HG03159 (cell line): ENCODE data around the gene EIF2S2.

Experiments used
- ATAC-seq: cut with Tn5 transposase; IDR thresholded peaks from one replicate; pipeline ENCODE4 v1.9.1; 2021; ENCODE audit warnings: mild to moderate bottlenecking, moderate library complexity; ENCODE audit not compliant: unreplicated experiment

Gene EIF2S2

DNA sequence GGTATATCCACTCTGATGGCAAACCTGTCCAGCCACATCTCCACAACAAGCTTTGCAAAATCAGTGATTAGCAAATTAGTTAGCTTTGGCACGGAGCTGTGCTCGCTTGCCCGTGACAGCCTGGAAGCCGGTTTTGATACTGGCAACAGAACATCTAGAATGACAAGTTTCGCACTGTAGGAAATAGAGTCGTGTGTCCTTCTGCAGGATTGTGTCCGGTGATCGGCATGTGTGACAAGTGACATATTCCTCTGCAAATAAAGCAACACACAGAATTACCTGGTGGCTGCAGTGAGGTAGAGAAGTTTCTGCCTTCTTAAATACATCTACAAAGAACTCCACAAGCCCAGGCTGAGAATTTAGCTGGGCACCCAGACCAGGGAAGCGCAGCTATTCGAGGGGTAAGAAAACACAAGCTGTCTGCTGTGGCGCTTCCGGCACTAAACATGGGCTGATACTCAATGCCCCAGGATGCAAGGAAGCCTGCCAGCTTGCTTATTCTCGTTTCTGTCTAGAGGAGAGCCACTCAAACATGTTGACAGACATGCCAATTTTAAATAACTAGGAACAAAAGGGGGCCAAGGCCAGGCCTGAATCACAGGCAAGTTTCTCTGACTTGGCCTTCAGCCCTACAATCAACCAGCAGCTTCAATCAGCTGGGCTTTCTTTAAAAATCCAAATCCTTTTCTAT lies 22.2 kb downstream of the EIF2S2 start:
- no peak for ATAC-seq

DNA sequence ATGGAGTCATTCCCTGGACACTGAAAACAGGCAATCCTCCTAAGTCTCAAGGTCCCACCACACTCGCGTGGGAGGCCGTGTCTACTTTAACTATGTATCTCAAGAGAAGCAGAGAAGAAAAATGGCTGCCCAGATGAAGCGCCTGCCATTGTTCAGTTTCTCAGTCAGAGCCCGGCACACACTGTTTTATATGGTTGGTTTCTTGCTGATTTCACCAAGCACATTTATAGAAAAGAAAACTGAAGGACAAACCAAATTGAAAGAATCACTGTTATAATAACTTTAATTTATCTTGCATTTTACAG lies 22.9 kb downstream of the EIF2S2 start:
- ATAC-seq = no peak

DNA sequence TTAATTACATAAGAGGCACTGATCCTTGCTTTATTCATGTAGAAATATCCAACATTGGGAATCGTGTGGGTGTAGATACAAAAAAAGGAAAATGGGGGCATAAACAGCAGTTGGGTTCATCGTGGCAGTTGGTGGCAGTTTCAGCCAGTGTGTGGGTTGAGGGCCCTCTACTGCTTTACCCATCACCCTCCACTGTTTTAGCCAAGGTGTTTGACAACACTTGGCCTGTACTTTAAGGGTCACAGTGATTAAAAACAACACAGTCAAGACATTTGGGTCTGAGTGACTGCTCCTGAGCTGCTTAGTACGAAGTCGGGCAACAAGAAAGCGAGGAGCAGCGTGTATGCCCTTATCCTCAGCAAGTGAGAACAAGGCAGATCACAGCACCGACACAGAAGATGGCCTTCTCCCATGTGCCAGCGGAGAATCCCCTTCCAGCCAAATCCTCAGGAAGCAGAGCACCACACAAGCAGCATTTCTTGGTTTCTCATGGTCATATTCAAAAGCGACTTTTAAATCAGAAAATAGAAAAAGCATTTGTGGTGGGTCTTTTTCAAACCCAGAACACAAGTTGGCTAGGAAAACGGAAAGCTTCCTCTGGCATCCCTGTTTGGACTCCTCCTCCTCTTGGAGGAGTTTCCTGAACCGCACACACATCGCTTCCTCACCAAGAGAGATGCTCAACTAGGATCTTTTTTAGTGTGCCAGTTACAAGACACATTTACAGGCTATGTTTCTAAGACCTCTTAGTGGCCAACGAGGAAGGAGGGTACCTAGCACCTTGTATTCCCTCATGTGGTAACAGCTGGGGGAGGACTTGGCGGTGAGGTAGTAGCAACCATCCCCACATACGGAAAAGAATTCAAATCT lies 23.5 kb downstream of the EIF2S2 start:
- no peak for ATAC-seq

DNA sequence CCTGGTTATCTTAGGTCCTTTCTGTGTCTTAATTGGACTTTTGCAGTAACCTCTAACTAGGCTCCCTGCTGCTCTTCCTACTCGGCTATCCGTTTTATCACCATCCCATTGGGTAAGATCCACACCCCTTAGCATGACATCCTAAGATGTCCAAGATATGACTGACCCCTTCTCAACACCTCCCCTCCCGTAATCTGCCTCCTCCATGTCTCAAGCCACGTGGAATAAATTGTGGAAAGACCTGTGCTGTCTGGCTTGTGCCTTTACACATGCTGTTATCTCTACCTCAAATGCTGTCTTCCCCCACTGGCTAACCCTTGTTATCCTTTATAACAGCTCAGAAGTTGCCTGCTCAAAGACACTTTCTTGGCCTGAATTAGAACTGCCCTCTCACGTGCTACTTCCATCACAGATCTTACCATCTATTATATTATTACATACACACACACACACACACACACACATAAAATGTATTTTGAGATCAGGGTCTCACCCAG lies 26.5 kb downstream of the EIF2S2 start:
- no peak for ATAC-seq

DNA sequence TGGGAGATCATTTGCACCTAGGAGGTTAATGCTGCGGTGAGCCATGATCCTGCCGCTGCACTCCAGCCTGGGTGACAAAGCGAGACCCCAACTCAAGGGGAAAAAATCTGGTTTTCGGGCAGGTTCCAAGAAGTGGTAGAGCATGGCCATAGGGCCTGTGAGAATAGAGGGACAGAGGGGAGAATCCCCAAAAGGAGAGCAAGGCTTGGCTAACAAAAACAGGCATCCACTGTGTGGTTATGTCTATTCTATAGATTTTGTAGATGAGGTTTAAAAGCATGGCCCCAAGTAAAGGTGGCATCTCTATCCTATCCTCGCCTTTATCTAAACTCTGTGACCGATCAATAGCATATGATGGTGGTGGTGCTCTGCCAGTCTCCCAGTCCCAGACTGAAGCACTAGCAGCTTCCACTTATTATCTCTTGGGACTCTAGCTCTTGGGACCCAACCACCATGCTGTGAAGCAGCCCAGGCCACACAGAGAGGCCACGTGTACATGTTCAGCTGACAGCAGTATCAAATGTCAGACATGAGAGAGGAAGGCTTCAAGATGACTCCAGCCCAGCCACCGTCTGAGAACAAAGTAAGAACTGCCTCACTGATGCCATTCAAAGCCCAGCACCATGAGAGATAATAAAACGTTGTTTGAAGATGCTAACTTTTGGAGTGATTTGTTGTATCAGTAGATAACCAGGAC lies 27.7 kb downstream of the EIF2S2 start:
- no peak for ATAC-seq

DNA sequence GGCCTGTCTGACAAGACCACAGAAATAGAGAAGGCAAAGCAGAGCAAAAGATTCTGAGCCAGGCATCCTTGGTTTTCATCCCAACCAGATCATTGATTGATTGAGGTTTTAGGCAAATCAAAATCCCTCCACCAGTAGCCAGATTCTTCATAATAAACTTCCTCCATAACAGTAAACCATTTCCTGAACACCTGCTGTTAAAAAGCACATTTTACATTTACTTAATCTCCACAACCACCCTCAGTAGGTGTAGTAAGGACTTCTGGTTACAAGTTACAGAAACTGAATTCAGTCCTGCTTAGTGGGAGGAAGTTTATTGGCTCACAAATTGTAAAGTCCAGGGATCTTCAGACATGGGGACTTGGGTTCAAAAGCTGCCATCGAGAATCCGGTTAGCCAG lies 28.3 kb downstream of the EIF2S2 start:
- no peak for ATAC-seq

DNA sequence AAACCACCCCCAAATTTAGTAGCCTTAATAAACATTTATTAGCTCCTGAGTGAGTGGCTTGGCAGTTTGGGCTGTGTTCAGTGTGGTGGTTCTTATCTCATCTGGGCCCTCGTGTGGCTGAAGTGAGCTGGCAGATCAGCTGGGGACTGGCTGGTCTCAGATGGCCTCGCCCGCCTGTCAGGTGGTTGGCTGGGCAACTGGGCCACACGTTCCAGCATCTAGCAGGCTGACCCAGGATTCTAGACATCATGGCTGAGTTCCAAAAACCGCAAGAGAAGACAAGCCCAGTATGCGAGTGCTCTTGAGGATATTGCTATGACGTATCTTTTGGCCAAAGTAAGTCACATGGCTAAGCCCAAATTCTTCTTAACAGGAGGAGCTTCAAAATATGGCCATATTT lies 28.9 kb downstream of the EIF2S2 start:
- ATAC-seq = no peak

DNA sequence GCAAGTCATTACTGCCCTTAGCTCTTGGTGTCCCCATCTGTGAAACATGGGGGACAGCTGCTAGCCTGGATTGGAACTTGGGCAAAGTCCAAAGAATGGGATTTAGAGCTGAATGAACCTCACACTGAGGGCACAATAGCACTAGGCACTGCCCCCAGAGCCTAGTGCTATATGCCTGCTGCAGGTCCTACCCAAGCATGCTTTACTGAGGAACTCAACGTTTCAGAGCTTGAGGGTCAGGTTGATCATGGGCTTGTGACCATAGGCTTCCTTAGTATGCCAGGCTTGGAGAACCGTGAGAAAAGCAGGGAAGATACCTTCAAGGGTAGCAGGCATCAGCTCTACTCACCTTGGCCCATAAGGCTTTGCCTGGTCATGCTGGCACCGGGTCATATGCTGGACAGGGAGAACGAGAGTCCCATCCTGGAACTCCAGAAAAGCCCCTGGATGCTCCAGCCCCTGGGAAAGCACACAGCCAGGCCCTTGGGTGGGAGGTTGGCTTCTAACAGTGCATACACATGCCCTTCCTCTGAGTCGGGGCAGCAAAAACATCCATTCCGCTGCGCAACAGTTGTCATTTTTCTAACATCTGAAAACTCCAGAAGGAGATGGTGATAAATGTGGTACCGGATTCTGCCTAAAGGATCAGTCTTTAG lies 29.7 kb downstream of the EIF2S2 start:
- ATAC-seq = no peak

DNA sequence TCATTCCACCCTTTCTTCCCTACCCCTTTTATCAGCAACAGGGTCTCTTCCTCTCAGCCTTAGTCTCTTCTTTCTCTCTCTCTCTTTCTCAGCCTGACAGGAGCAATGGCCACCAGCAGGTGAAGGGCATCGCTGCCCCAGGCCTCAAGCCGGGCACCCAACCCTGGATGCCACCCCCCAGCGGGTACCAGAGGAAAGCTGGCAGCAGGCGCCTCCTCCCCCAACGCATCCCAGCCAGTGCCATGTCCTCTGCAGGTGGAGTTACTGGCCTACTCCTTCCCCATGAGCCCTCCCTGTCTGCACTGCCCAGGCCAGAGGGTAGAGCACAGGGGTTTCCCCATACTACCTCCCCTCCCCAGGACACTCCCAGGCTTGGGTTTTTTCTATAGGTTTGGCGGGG lies 32.2 kb downstream of the EIF2S2 start:
- ATAC-seq = no peak

DNA sequence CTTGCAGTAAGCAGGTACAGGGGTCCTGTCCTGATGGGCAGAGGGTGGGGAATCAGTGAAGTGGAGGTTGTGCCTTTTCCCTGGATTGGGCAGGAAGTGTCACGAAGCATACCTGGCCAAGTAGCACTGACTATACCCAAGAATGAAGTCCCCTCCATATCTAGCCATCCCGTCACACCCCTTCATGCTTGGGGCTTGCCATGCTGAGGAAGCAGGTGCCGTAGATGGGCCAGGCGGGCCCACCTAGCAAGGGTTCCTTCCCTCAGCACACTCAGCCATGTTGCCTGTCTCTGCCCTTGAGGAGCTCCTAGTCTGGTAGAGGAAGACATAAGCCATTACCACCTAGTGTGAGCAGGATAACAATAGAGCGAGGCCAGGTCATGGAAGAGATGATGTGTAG lies 33.5 kb downstream of the EIF2S2 start:
- ATAC-seq = no peak

DNA sequence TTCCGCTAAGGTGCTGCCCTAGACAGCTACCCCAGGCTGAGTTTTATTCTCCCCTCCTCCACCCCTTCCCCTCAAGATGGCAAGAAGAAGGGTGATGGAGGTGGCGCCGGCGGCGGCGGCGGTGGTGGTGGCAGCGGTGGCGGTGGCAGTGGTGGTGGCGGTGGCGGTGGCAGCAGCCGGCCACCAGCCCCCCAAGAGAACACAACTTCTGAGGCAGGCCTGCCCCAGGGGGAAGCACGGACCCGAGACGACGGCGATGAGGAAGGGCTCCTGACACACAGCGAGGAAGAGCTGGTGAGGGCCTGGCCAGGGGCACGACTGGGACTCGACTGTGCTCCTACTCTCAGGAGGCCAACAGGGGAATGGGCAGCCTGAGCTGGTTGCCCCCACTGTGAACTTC lies 35.1 kb downstream of the EIF2S2 start:
- no peak for ATAC-seq

DNA sequence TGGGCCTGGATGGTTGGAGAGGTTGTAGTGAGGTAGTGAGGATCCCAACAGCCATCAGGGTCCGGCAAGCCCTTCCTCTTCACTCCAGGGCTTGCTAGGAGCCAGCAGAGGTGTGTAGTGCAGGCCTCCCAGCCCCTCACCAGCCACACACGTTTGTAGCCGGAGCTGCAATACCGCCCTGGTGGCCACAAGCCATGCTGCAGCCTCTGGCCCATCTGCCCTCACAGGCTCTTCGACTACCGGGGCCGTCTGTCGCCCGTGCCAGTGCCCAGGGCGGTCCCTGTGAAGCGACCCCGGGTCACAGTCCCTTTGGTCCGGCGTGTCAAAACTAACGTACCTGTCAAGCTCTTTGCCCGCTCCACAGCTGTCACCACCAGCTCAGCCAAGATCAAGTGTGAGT lies 36.4 kb downstream of the EIF2S2 start:
- ATAC-seq = no peak

DNA sequence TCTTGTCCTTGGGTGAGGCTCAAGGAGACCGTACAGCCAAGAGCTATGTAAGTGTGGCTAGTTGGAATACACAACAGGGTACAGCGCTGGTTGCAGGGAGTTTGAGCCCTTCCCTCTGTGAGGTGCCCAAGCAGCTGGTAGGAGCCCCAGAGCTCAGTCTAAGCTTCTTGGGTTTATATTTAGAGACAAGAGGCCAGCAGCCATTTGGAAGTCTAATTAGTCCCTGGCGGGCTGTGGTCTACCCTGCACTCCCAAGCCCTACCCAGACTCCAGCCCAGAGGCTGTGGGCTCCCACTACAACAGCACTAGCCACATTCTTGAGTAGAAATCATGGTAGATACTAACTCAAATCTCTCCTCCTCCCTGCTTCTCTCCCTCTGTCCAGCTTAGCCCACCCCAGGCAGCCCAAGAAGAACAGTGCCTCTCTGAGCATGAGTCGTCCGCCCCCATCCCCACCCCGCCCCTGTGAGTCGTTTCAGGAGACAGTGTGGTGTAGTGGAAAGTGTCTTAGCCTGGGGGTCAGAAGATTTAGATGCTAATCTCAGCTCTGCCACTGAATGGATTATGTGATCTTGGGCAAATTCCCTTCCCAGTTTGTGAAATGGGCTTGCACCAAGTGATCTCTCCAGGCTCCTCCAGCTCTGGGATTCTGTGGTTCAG lies 37.8 kb downstream of the EIF2S2 start:
- no peak for ATAC-seq

DNA sequence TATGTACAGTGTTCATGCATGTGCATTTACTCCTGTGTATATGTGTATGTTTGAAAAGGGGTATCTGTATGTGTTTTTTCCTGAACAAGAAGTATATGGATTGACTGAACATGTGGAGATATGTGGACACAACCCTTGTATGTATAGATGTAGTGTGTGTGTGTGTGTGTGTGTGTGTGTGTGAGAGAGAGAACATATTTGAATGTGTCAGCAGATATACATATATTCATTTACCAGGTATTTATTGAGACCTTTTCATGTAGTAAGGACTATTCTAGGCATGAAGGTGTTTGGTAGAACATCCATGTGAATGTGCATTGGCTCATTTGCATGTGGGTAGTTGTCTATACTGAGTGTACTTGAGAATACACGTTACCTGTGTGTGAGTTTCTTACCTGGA lies 39.3 kb downstream of the EIF2S2 start:
- ATAC-seq = no peak

DNA sequence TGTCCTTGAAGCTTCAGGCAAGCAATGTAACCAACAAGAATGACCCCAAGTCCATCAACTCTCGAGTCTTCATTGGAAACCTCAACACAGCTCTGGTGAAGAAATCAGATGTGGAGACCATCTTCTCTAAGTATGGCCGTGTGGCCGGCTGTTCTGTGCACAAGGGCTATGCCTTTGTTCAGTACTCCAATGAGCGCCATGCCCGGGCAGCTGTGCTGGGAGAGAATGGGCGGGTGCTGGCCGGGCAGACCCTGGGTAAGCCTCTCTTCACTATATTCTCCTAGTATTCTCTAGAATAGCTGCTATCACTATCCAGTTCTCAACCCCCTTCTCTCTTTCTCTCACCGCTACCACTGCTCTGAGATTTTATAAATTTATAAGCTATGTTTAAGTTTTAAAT lies 40.0 kb downstream of the EIF2S2 start:
- ATAC-seq = no peak

DNA sequence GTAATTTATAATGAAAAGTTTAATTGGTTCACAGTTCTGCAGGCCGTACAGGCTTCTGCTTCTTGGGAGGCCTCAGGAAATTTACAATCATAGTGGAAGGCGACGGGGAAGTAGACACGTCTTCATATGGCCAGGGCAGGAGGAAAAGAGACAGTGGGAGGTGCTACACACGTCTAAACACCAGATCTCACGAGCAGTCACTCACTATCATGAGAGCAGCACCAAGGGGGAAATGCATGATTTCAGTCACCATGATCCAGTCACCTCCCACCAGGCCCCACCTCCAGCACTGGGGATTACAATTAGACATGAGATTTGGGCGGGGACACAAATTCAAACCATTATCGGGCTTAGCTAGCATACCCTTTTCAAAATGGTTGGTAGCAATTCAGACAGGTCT lies 41.2 kb downstream of the EIF2S2 start:
- no peak for ATAC-seq

DNA sequence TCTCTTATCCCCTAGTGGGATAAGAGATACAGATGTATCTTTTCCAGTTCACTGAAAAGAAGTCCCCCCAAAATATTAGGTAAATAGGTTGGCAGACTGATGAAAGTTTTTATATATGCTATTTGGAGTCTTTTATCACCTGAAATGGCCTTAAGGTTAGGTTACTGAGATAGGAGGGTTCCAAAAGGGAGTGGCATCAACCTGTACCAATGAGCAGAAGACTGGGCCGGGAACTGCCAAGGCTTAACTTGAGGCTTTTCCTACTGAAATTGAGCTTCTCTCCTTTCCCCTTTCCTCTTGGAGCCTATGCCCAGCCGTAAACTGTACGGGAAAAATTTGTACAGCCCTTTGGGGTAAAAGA lies 42.0 kb downstream of the EIF2S2 start:
- no peak for ATAC-seq

DNA sequence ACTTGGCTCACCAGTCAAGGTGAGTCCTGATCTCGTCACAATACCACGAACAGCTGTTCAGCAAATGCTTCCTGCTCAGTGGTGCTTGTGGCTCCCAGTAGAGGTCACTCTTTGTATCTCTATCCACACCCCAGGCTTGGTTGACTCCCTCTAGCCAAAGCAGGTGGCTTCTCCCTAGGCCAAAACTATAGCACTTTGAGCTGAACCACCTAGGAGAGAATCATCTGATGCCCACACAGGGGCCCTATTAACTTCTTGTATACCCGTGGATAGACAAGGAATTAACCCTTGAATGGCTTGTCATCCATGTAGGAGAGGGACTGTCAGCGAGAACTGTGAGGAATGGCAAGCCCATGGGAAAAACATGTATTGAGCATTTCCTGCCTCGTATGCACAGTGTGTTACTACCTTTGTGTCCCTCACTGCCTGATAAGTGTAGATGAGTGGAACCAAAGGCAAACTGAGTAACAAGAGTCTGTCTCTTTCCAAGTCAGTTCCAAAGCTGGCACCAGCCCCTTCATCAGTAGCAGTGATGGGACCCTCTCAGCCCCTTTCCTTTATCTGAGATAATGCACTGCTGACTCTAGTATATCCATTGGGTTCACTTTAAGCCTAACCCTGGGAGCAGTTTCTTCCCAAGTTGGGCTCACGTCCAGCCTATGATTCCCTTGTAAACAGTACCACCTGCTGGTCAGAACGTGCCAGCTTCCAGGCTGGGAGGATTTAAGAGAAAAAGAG lies 42.5 kb downstream of the EIF2S2 start:
- peak; percentile 66 for ATAC-seq

DNA sequence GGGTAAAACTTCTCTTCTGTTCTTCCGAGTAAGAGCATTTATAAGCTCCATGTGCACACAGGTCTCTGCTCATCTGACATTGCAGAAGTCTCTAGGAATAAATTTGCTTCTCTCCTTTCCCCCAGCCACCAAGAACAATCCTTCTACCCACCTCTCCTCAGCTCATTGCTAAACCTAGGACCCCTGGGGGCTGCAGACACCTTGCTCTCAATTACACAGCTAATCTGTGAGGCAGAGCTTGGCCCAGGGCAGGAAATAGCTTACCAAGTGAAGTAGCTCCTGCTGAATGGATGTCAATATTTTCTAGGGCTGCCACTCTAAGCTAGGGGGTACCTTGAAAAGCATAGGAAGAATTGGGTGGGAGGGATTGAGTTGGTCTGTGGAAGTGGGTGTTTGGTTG lies 44.0 kb downstream of the EIF2S2 start:
- no peak for ATAC-seq

DNA sequence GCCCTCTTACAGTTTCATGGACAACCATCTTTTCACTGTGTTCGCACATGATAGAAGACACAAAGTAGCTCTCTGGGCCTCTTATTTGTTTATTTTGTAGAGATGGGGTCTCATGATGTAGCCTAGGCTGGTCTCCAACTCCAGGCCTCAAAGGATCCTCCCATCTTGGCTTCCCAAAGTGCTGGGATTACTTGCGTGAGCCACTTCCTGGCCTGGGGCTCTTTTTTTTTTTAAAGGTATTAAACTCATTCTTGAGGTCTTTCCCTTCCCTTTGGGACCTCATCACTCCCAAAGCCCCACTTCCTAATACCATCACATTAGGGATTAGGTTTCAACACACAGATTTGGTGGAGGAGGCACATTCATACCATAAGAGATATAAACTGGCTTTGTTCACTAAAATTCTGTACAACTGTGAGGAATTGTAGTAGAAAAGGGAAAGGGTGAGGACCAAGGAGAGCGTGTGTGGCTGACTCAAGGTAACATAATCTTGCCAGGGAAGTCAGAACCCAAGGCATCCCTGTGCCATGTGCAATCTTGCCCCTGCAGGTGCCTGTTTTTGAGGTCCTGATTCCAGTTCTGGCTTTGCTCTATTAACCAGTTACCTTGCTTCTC lies 45.5 kb downstream of the EIF2S2 start:
- no peak for ATAC-seq
